HFFc6 (cell line): Measurements from ENCODE around the gene CAPZA1. TPM values are rescaled to one million over a fixed set of nuclear protein-coding genes. Genes with fewer than 3 reads are reported as not detected.

Experiments
- DNase-seq: peaks from one replicate; pipeline ENCODE4 v3.0.0-alpha.2; 2018
- H3K27ac Mint-ChIP-seq: 2 replicates; pipeline ENCODE4 v1.8.0; 2020; ENCODE audit warnings: mild to moderate bottlenecking, mixed read lengths
- H3K27me3 Mint-ChIP-seq: 2 replicates; pipeline ENCODE4 v1.8.0; 2021; ENCODE audit warnings: mild to moderate bottlenecking, moderate library complexity, mixed read lengths; ENCODE audit not compliant: insufficient read depth
- H3K36me3 Mint-ChIP-seq: 2 replicates; pipeline ENCODE4 v1.8.0; 2021; ENCODE audit warnings: low read depth, mixed read lengths
- H3K4me1 Mint-ChIP-seq: 2 replicates; pipeline ENCODE4 v1.8.0; 2020; ENCODE audit warnings: low read depth, mixed read lengths
- H3K4me3 Mint-ChIP-seq: 2 replicates; pipeline ENCODE4 v1.8.0; 2020; ENCODE audit warnings: mild to moderate bottlenecking, moderate library complexity, mixed read lengths
- H3K9me3 Mint-ChIP-seq: 2 replicates; pipeline ENCODE4 v1.8.0; 2020; ENCODE audit warnings: mild to moderate bottlenecking, mixed read lengths
- total RNA-seq, 6 experiments: library from RNA; stranded (reverse); fragmentation: NEBNext Ultra II Directional; extraction: Animal tissue kit (Norgen Biotek cat#: 25700); gene quantifications; 2 replicates in 1 of 6; 3 replicates in 5 of 6; pipeline ENCODE4 v1.2.3, GENCODE V29; 2021
- TF ChIP-seq, protein P1 (sequence below): fragments of 200-600 bp; sonication (generic); IDR thresholded peaks from 2 replicates; pipeline ENCODE4 v1.5.0; 2021; ENCODE audit warnings: antibody characterized with exemption, mild to moderate bottlenecking

Gene CAPZA1
- total RNA-seq, 6 experiments from 2014 or later: 230 to 293 (median 265) TPM

DNA sequence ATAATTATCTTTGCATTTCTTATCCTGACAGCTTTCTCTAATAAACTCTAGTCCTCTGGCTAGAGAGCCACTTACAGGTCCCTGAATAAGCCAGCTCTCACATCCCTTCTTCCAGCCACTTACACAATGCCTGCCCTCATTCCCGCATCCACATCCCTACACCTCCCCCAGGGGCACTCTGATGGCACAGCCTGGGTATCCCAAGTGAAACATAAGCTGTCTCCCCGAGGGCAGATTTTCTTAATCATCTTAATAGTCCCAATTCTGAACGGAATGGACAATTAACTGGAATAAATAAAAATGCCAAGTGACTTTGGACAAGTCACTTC, 82.4 kb downstream of the CAPZA1 start:
- peaks cover 7% of the 10 kb centered on the region for H3K27me3 Mint-ChIP-seq
- TF ChIP-seq, protein P1, sequence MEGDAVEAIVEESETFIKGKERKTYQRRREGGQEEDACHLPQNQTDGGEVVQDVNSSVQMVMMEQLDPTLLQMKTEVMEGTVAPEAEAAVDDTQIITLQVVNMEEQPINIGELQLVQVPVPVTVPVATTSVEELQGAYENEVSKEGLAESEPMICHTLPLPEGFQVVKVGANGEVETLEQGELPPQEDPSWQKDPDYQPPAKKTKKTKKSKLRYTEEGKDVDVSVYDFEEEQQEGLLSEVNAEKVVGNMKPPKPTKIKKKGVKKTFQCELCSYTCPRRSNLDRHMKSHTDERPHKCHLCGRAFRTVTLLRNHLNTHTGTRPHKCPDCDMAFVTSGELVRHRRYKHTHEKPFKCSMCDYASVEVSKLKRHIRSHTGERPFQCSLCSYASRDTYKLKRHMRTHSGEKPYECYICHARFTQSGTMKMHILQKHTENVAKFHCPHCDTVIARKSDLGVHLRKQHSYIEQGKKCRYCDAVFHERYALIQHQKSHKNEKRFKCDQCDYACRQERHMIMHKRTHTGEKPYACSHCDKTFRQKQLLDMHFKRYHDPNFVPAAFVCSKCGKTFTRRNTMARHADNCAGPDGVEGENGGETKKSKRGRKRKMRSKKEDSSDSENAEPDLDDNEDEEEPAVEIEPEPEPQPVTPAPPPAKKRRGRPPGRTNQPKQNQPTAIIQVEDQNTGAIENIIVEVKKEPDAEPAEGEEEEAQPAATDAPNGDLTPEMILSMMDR: no peak
- H3K36me3 Mint-ChIP-seq: peaks cover 27% of the 10 kb centered on the region
- peak overlapping the region; percentile 92 for H3K27ac Mint-ChIP-seq
- DNase-seq: no peak
- H3K9me3 Mint-ChIP-seq: no peaks in the 10 kb centered on the region
- H3K4me1 Mint-ChIP-seq: peaks cover 73% of the 10 kb centered on the region
- peak overlapping the region; percentile 47 for H3K4me3 Mint-ChIP-seq

DNA sequence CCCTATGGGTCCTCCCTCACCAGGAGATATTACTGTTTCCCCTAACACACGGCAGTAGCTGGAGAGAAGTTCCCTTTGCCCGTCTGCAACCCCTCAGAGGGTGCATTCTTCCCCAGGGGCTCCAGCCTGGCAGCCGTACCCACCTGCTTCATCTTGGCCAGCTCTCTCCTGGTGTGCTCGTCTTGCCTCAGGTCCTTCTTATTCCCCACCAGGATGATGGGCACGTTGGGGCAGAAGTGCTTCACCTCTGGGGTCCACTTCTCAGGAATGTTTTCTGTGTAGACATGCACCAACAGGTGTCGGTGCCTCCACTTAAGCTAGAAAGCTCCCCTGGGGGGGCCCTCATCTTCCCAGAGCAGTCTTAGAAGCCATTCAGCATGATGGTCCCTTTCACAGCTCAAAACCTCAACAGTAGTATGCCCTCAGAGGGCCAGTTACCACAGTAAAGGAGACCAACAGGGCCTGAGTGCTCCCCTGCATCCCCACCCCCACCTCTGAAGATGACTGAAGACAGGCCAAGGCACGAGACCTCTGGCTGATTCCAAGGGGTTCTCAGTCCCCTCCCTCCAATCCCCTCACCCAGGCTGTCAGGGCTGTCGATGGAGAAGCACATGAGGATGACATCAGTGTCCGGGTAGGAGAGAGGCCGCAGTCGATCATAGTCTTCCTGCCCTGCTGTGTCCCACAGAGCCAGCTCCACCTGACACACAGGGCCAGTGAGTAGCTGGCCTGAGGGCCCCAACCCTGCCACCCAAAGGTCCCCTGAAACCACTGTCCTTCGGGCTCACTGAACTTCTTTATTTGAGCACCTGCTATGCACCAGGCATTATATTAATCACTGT, 83.0 kb downstream of the CAPZA1 start:
- no peak for DNase-seq
- H3K27me3 Mint-ChIP-seq: peaks cover 7% of the 10 kb centered on the region
- peak overlapping the region; percentile 50 for H3K4me3 Mint-ChIP-seq
- peaks cover 27% of the 10 kb centered on the region for H3K36me3 Mint-ChIP-seq
- H3K4me1 Mint-ChIP-seq: peaks cover 77% of the 10 kb centered on the region
- no peaks in the 10 kb centered on the region for H3K9me3 Mint-ChIP-seq
- TF ChIP-seq, protein P1: no peak
- H3K27ac Mint-ChIP-seq: peak overlapping the region; percentile 92

DNA sequence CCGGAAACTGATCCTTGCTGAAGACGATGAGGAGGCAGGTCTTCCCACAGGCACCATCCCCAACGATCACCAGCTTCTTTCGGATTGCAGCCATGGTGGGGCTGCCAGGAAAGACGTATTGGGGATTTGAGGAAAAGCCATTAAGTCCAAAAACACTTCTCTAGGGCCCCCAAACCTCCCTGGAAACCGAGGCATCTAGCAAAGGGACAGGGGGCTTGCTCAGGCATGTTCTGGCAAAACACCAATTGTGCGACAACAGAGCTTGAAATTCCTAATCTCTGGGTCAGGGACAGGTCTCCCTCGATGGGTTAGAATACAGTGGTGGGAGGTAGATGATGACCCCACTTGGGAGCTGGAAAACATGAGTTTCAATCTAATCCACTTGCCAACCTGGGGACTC, 84.1 kb downstream of the CAPZA1 start:
- TF ChIP-seq, protein P1: no peak
- H3K4me1 Mint-ChIP-seq: peaks cover 80% of the 10 kb centered on the region
- peak overlapping the region; percentile 93 for H3K27ac Mint-ChIP-seq
- no peak for DNase-seq
- H3K9me3 Mint-ChIP-seq: no peaks in the 10 kb centered on the region
- peaks cover 27% of the 10 kb centered on the region for H3K36me3 Mint-ChIP-seq
- H3K27me3 Mint-ChIP-seq: peaks cover 7% of the 10 kb centered on the region
- peak overlapping the region; percentile 92 for H3K4me3 Mint-ChIP-seq

DNA sequence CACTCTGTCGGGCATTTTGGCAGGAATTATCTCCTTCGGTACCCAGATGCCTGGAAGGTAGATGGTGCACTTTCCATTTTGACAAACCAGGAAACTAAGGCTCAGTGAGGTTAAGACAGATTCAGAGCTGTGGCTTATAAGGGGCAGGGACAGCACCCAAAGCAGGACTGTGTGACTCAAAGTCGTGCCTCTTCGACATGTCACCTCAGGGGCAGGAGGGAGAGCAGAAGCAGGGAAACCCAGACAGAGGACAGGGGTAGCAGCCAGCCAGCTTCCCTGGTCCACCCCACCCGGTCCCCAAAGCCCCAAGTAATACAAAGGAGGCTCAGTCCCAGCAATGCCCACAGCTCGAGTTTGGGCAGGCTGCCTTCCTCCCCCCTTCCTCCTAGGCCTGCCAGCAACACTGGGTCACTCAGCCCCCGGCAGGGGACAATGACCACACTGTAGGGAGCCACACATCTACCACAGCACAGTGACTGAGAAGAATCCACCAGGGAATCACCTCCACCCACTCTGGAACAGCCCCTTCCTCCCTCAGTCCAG, 84.8 kb downstream of the CAPZA1 start:
- H3K4me1 Mint-ChIP-seq: peaks cover 72% of the 10 kb centered on the region
- TF ChIP-seq, protein P1: no peak
- DNase-seq: no peak

DNA sequence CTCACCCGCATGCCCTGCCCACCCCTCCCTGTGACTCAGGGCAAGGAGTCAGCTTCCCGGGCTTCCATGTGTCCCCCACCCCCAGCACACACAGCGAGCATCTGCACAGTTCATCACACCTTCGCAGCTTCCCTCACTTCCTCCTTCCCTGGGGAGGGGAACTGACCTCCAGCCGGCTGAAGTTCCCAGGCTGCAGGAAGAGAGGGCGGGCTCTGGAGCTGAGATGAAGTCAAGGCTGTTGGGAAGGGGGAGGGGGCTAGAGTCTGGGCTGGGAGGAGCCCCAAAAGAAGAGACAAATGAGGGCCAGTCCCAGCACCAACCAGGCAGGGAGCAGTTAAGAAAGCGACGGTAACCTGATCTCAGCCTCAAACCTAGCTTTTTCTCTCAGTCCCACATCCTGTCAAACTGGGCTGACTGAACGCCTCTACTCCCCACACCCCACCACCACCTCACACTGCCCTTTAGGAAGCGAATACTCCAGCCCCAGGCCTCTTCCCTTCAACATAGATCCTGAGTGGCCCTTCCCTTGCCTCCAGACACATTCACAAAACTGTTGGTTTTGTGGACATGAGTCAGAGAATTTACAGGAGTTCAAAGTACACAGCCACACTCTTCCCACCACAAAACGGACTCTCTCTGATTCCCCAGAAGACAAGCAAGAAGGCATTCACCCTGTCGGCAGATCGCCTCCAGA, 85.4 kb downstream of the CAPZA1 start:
- peak overlapping the region; percentile 93 for H3K27ac Mint-ChIP-seq
- H3K4me3 Mint-ChIP-seq: peak overlapping the region; percentile 92
- DNase-seq: peak; percentile 95
- H3K27me3 Mint-ChIP-seq: peaks cover 7% of the 10 kb centered on the region
- peaks cover 18% of the 10 kb centered on the region for H3K36me3 Mint-ChIP-seq
- TF ChIP-seq, protein P1: no peak
- peaks cover 66% of the 10 kb centered on the region for H3K4me1 Mint-ChIP-seq
- H3K9me3 Mint-ChIP-seq: no peaks in the 10 kb centered on the region

More for the DNA sequence above, 84.8 kb downstream of the CAPZA1 start:
- Mint-ChIP-seq H3K9me3 (no peaks in the 10 kb centered on the region), H3K27ac (peak overlapping the region; percentile 93), H3K36me3 (peaks cover 23% of the 10 kb centered on the region), H3K27me3 (peaks cover 7% of the 10 kb centered on the region), H3K4me3 (peak overlapping the region; percentile 92)
